Neural cell (in vitro differentiated cells): ENCODE results near the gene DACH1. TPM values are rescaled to one million over a fixed set of nuclear protein-coding genes. Genes with fewer than 3 reads are reported as not detected.

Experiments used
- H2AFZ ChIP-seq: fragments of 200-600, 300-800 bp; sonication (generic), shearing (Covaris generic); 2 replicates; pipeline ENCODE4 v1.6.0; 2014; ENCODE audit warnings: low read depth, mild to moderate bottlenecking, antibody characterized with exemption, low read length, moderate library complexity
- H3F3A ChIP-seq: fragments of 200-600 bp; shearing (Covaris generic); 2 replicates; pipeline ENCODE4 v1.6.1; 2016; ENCODE audit warnings: mild to moderate bottlenecking, moderate library complexity, mixed read lengths, antibody characterized with exemption, low read length; ENCODE audit not compliant: insufficient read depth, poor library complexity, severe bottlenecking
- H3K27ac ChIP-seq: fragments of 200-600, 300-800 bp; sonication (generic), shearing (Covaris generic); 2 replicates; pipeline ENCODE4 v1.5.1; 2014; ENCODE audit warnings: mild to moderate bottlenecking, low read length, moderate library complexity
- H3K27me3 ChIP-seq: fragments of 300-800, 200-600 bp; sonication (generic), shearing (Covaris generic); 2 replicates; pipeline ENCODE4 v1.6.0; 2014; ENCODE audit warnings: mild to moderate bottlenecking, low read depth, low read length, moderate library complexity; ENCODE audit not compliant: insufficient read depth
- H3K36me3 ChIP-seq: fragments of 300-800, 200-600 bp; sonication (generic), shearing (Covaris generic); 2 replicates; pipeline ENCODE4 v1.5.1; 2014; ENCODE audit warnings: mild to moderate bottlenecking, antibody characterized with exemption, low read length, moderate library complexity; ENCODE audit not compliant: insufficient read depth
- H3K4me2 ChIP-seq: fragments of 300-800, 200-600 bp; sonication (generic), shearing (Covaris generic); 2 replicates; pipeline ENCODE4 v1.6.0; 2014; ENCODE audit warnings: mild to moderate bottlenecking, low read length
- H3K4me3 ChIP-seq: fragments of 300-800, 200-600 bp; sonication (generic), shearing (Covaris generic); 2 replicates; pipeline ENCODE4 v1.5.1; 2014; ENCODE audit warnings: mild to moderate bottlenecking, low read length, moderate library complexity
- H3K79me2 ChIP-seq: fragments of 200-600 bp; shearing (Covaris generic); replicated peaks from 2 replicates; pipeline ENCODE4 v1.6.0; 2014; ENCODE audit warnings: mild to moderate bottlenecking, low read length, moderate library complexity; ENCODE audit not compliant: insufficient read depth
- H3K9ac ChIP-seq: fragments of 300-800, 200-600 bp; sonication (generic), shearing (Covaris generic); 2 replicates; pipeline ENCODE4 v1.6.1; 2016; ENCODE audit warnings: mild to moderate bottlenecking, low read length, mixed read lengths
- H3K9me2 ChIP-seq: fragments of 200-600 bp; shearing (Covaris generic); 2 replicates; pipeline ENCODE4 v1.6.1; 2016; ENCODE audit warnings: mild to moderate bottlenecking, low read length, mixed read lengths; ENCODE audit not compliant: insufficient read depth
- H3K9me3 ChIP-seq: fragments of 200-600, 300-800 bp; sonication (generic), shearing (Covaris generic); 2 replicates; pipeline ENCODE4 v1.6.1; 2016; ENCODE audit warnings: mild to moderate bottlenecking, mixed run types, low read length, moderate library complexity, mixed read lengths
- H4K20me1 ChIP-seq: fragments of 200-600 bp; shearing (Covaris generic); 2 replicates; pipeline ENCODE4 v1.6.1; 2016; ENCODE audit warnings: mild to moderate bottlenecking, mixed run types; ENCODE audit not compliant: insufficient read depth
- EP300 ChIP-seq: fragments of 450-650 bp; conservative IDR thresholded peaks from 2 replicates; pipeline ENCODE4 v1.6.1; 2014; ENCODE audit warnings: antibody characterized with exemption, mild to moderate bottlenecking, moderate library complexity; ENCODE audit not compliant: poor library complexity, severe bottlenecking
- EZH2 ChIP-seq: fragments of 200-600, 300-800 bp; shearing (Covaris generic), sonication (generic); IDR thresholded peaks from 2 replicates; pipeline ENCODE4 v1.6.1; 2014; ENCODE audit warnings: antibody characterized with exemption, low read length, borderline replicate concordance, mild to moderate bottlenecking; ENCODE audit not compliant: insufficient read depth, poor library complexity, severe bottlenecking
- MXI1 ChIP-seq: fragments of 450-650 bp; conservative IDR thresholded peaks from 2 replicates; pipeline ENCODE4 v1.6.1; 2014; ENCODE audit warnings: antibody characterized with exemption, mild to moderate bottlenecking; ENCODE audit not compliant: poor library complexity, severe bottlenecking
- POLR2AphosphoS5 ChIP-seq: IDR thresholded peaks from 2 replicates; pipeline ENCODE4 v1.6.1; 2012
- RAD21 ChIP-seq: fragments of 450-650 bp; conservative IDR thresholded peaks from 2 replicates; pipeline ENCODE4 v1.6.1; 2014; ENCODE audit warnings: antibody characterized with exemption, mild to moderate bottlenecking, moderate library complexity
- REST ChIP-seq: IDR thresholded peaks from 2 replicates; pipeline ENCODE4 v1.6.1; 2012; ENCODE audit warnings: borderline replicate concordance
- SMC3 ChIP-seq: fragments of 450-650 bp; conservative IDR thresholded peaks from 2 replicates; pipeline ENCODE4 v1.6.1; 2014; ENCODE audit warnings: antibody characterized with exemption, mild to moderate bottlenecking, moderate library complexity; ENCODE audit not compliant: poor library complexity
- TAF1 ChIP-seq: IDR thresholded peaks from 2 replicates; pipeline ENCODE4 v1.6.1; 2012; ENCODE audit warnings: low read depth
- polyA plus RNA-seq: library from polyadenylated mRNA; depleted of rRNA; stranded (reverse); fragments of >200 nt; gene quantifications from 2 replicates; pipeline ENCODE4 v1.2.3, GENCODE V29; 2014

The DACH1 gene
- polyA plus RNA-seq, 1 donor from 2014 or later, result 20.0 TPM

- TF ChIP-seq EP300 (peak; percentile 84), EZH2 (no peak)
- no peak overlapping the region for H3K27ac ChIP-seq
- no peak overlapping the region for H3K9ac ChIP-seq
- peak overlapping the region; percentile 56 for H3K4me2 ChIP-seq
- no peaks in the 10 kb centered on the region for H4K20me1 ChIP-seq
- H3K9me3 ChIP-seq, result no peaks in the 10 kb centered on the region
- H3K79me2 ChIP-seq, result no peaks in the 10 kb centered on the region
- no peaks in the 10 kb centered on the region for H3K9me2 ChIP-seq
- H3K4me3 ChIP-seq, result peak overlapping the region; percentile 30
- no peak overlapping the region for H2AFZ ChIP-seq
- no peaks in the 10 kb centered on the region for H3K36me3 ChIP-seq
- H3F3A ChIP-seq, result no peaks in the 10 kb centered on the region
- no peaks in the 10 kb centered on the region for H3K27me3 ChIP-seq
Measured at GRCh38 chr13:71624653-71625600, 242.1 kb downstream of the DACH1 start.

GRCh38 chr13:71621174-71622124 is 245.6 kb downstream of the DACH1 start:
- Histone ChIP-seq H3K4me3 (peak overlapping the region; percentile 40), H3K4me2 (peak overlapping the region; percentile 38), H3F3A (no peaks in the 10 kb centered on the region), H3K9ac (peak overlapping the region; percentile 29), H3K27ac (peak overlapping the region; percentile 46), H3K36me3 (no peaks in the 10 kb centered on the region), H3K9me3 (no peaks in the 10 kb centered on the region), H3K9me2 (no peaks in the 10 kb centered on the region), H3K27me3 (no peaks in the 10 kb centered on the region), H3K79me2 (no peaks in the 10 kb centered on the region), H2AFZ (no peak overlapping the region), H4K20me1 (no peaks in the 10 kb centered on the region)
- TF ChIP-seq MXI1, result no peak
- TF ChIP-seq SMC3, result peak; percentile 31
- TF ChIP-seq TAF1, result no peak
- TF ChIP-seq EP300, result peak; percentile 77
- peak; percentile 89 for TF ChIP-seq POLR2AphosphoS5
- TF ChIP-seq RAD21, result no peak
- TF ChIP-seq REST, result peak; percentile 49
